GM12878 (cell line): Measurements from ENCODE around the gene FOXK2. TPM values are rescaled to one million over a fixed set of nuclear protein-coding genes. Genes with fewer than 3 reads are reported as not detected.

Experiments used
- ATAC-seq: fragments of 200-7000 bp; cut with Tn5 transposase; 3 replicates; pipeline ENCODE4 v1.9.1; 2020; ENCODE audit warnings: mild to moderate bottlenecking, moderate library complexity
- BruUV-seq: library from RNA; stranded (reverse); fragments of 400-500 nt; replicated peaks from 2 replicates; lab custom pipeline; 2021; lab: Mats Ljungman, UMichigan
- CTCF ChIA-PET: fragments of 300-600 bp; sonication (Branson Sonifier 250); formaldehyde crosslinking; extraction: SDS; loops from one replicate; lab custom pipeline; 2021; ENCODE audit warnings: inconsistent platforms; lab: Yijun Ruan, JAX
- POLR2A ChIA-PET: fragments of 350-600 bp; formaldehyde crosslinking; extraction: SDS; loops from one replicate; lab custom pipeline; 2021; ENCODE audit warnings: inconsistent platforms; lab: Charles Lee
- RAD21 ChIA-PET: fragments of 300-600 bp; sonication (Branson Sonifier 250); formaldehyde crosslinking; loops from one replicate; lab custom pipeline; 2023; ENCODE audit warnings: antibody characterized with exemption; ENCODE audit not compliant: unreplicated experiment; lab: Charles Lee
- SMC1A ChIA-PET: fragments of 300-600 bp; sonication (Branson Sonifier 250); formaldehyde crosslinking; loops from one replicate; lab custom pipeline; 2023; ENCODE audit not compliant: unreplicated experiment, uncharacterized antibody; lab: Charles Lee
- DNase-seq: peaks from one replicate; pipeline ENCODE4 v3.0.0-alpha.2; 2011; ENCODE audit warnings: low read depth, low spot score
- FAIRE-seq: peaks from 3 replicates; lab custom pipeline; 2011; peaks lifted over from hg19 to GRCh38; lab: Jason Lieb, UNC
- H2AFZ ChIP-seq: 2 replicates; pipeline ENCODE4 v1.6.0; 2011; ENCODE audit warnings: low read depth, low read length, control low read depth; ENCODE audit not compliant: control insufficient read depth
- H3K27ac ChIP-seq: 2 replicates; pipeline ENCODE4 v1.5.1; 2011; ENCODE audit warnings: control low read depth; ENCODE audit not compliant: control insufficient read depth, insufficient read depth
- H3K27me3 ChIP-seq, 2 experiments: replicated peaks in 1 of 2; 2 replicates each; pipeline versions ENCODE4 v1.6.0 to v1.6.1; 2011; ENCODE audit warnings: low read length in 1 of 2; ENCODE audit not compliant: control insufficient read depth in 2 of 2, insufficient read depth in 2 of 2
- H3K36me3 ChIP-seq, 2 experiments: 2 replicates each; pipeline ENCODE4 v1.5.1; 2011; ENCODE audit warnings: low read length in 1 of 2; ENCODE audit not compliant: control insufficient read depth in 2 of 2, insufficient read depth in 2 of 2
- H3K4me1 ChIP-seq: 2 replicates; pipeline ENCODE4 v1.6.1; 2011; ENCODE audit warnings: mild to moderate bottlenecking, low read length, moderate library complexity, mixed read lengths; ENCODE audit not compliant: control insufficient read depth, insufficient read depth
- H3K4me2 ChIP-seq: 2 replicates; pipeline ENCODE4 v1.6.0; 2011; ENCODE audit warnings: control low read depth; ENCODE audit not compliant: control insufficient read depth, insufficient read depth
- H3K4me3 ChIP-seq: fragments of 200-600 bp; sonication (generic); 2 replicates; pipeline ENCODE4 v1.5.1; 2016
- H3K79me2 ChIP-seq: 2 replicates; pipeline ENCODE4 v1.6.0; 2011; ENCODE audit warnings: low read length; ENCODE audit not compliant: control insufficient read depth, insufficient read depth
- H3K9ac ChIP-seq: 2 replicates; pipeline ENCODE4 v1.8.0; 2011; ENCODE audit warnings: low read length, control low read depth, mixed read lengths; ENCODE audit not compliant: control insufficient read depth, insufficient read depth
- H3K9me3 ChIP-seq: replicated peaks from 3 replicates; pipeline ENCODE4 v1.5.1; 2011; ENCODE audit warnings: mild to moderate bottlenecking, low read length; ENCODE audit not compliant: control insufficient read depth, insufficient read depth
- H4K20me1 ChIP-seq: 2 replicates; pipeline ENCODE4 v1.6.0; 2011; ENCODE audit not compliant: control insufficient read depth, insufficient read depth
- BMI1 ChIP-seq: fragments of 450-650 bp; IDR thresholded peaks from 2 replicates; pipeline ENCODE4 v1.6.1; 2016; ENCODE audit warnings: mild to moderate bottlenecking, moderate library complexity, borderline replicate concordance
- FOXK2 ChIP-seq: fragments of 450-650 bp; IDR thresholded peaks from 2 replicates; pipeline ENCODE4 v1.6.1; 2017; ENCODE audit warnings: mild to moderate bottlenecking, moderate library complexity
- IKZF1 ChIP-seq: fragments of 450-650 bp; conservative IDR thresholded peaks from 2 replicates; pipeline ENCODE4 v1.6.1; 2017; ENCODE audit warnings: antibody characterized with exemption, mild to moderate bottlenecking
- PRDM15 ChIP-seq: fragments of 450-650 bp; formaldehyde crosslinking; IDR thresholded peaks from 2 replicates; pipeline ENCODE4 v1.4.0; 2020; ENCODE audit warnings: mild to moderate bottlenecking, moderate library complexity
- SREBF2 ChIP-seq: IDR thresholded peaks from 2 replicates; pipeline ENCODE4 v1.6.1; 2012; ENCODE audit warnings: mild to moderate bottlenecking, low read length
- YY1 ChIP-seq: IDR thresholded peaks from 2 replicates; pipeline ENCODE4 v1.6.1; 2011; ENCODE audit warnings: low read depth, mild to moderate bottlenecking, low read length
- WGBS: methylation state at CpG from one replicate; pipeline ENCODE4 v1.1.6; 2016; ENCODE audit warnings: low lambda C conversion rate; ENCODE audit not compliant: insufficient replicate concordance, insufficient coverage; ENCODE audit errors: missing lambda C conversion rate; 5-methylcytosine and 5-hydroxymethylcytosine counted together
- in situ Hi-C: fragments of 300-500 bp; cut with MboI; formaldehyde crosslinking; loops from 9 replicates; pipeline ENCODE4 v1.14.3; 2018; ENCODE audit warnings: mixed read lengths
- intact Hi-C: fragments of 100-400 bp; cut with micrococcal nuclease; formaldehyde crosslinking; loops from one replicate; pipeline ENCODE4 v1.14.2; 2022; ENCODE audit not compliant: unreplicated experiment
- polyA plus RNA-seq, 11 experiments: library from polyadenylated mRNA; depleted of rRNA in 4 of 11; unstranded in 6 of 11; stranded (reverse) in 5 of 11; fragments of >200 nt; fragmentation: Nextera tagmentation in 4 of 11; fragmentation: Illumina TruSeq in 1 of 11; extraction: Ambion mirVana in 4 of 11; extraction: Trizol in 1 of 11; gene quantifications; 1 replicate in 1 of 11; 2 replicates in 10 of 11; pipeline versions ENCODE4 v1.2.1 to v1.2.3, GENCODE V29; 2011 to 2016; ENCODE audit warnings: inconsistent platforms in 2 of 11, missing spikeins in 2 of 11, low read depth in 1 of 11
- total RNA-seq, 4 experiments: library from RNA; depleted of rRNA in 3 of 4; stranded (reverse); fragments of >200 nt in 3 of 4; fragmentation: Illumina TruSeq in 1 of 4; extraction: Trizol in 1 of 4; gene quantifications; 2 replicates each; pipeline versions ENCODE4 v1.2.1 to v1.2.3, GENCODE V29; 2013 to 2021

The FOXK2 gene
- total and polyA plus RNA-seq, 10 of the 15 experiments (the other 5 are each of a cell fraction or from before 2014, with no cell fraction given): 2.4 to 56.8 (median 34.4) TPM

GRCh38 chr17:82594571-82594970, 75.0 kb downstream of the FOXK2 start:
- no peak overlapping the region for H3K9ac ChIP-seq
- WGBS: over 99% methylated on average over 11 of the region's 11 CpGs
- H3K4me1 ChIP-seq: peaks cover 18% of the 10 kb centered on the region
- no peak overlapping the region for H2AFZ ChIP-seq
- no peak for DNase-seq
- ChIA-PET CTCF (no interaction called here), SMC1A (no interaction called here), RAD21 (no interaction called here), POLR2A (no interaction called here)
- H3K4me3 ChIP-seq: no peak overlapping the region
- BruUV-seq: no TSS peak
- no peak for ATAC-seq
- in situ Hi-C loops (no loop called here), intact Hi-C loops (no loop called here)
- no peaks in the 10 kb centered on the region for H3K27me3 ChIP-seq
- no peak for TF ChIP-seq BMI1
- TF ChIP-seq SREBF2: no peak
- no peak for TF ChIP-seq IKZF1
- no peak for TF ChIP-seq PRDM15 (CRISPR knock-in tag)
- TF ChIP-seq FOXK2: no peak
- TF ChIP-seq YY1: no peak
- no peak overlapping the region for H3K4me2 ChIP-seq
- no peak for FAIRE-seq
- peaks cover 11 to 18% of the 10 kb centered on the region in 2 experiments; a peak in 3 of 4 replicates for H3K36me3 ChIP-seq
- H4K20me1 ChIP-seq: no peaks in the 10 kb centered on the region
- H3K9me3 ChIP-seq: no peaks in the 10 kb centered on the region
- no peak overlapping the region for H3K27ac ChIP-seq
- H3K79me2 ChIP-seq: no peaks in the 10 kb centered on the region; the same call in 1 of the 2 replicates
